ENCODE measurements around the gene APP.

- no peak for TF ChIP-seq CTCF (IDR thresholded peaks at IDR 0.05)
- no peak for TF ChIP-seq JAZF1 (CRISPR knock-in tag; IDR thresholded peaks at IDR 0.05)
- no peak for TF ChIP-seq RELA (CRISPR knock-in tag; IDR thresholded peaks at IDR 0.05; ENCODE audit: borderline replicate concordance)
Measured at GRCh38 chr21:26179501-26179900, 8.9 kb upstream of the APP start.
